ENCODE results near the gene MSRB1. TPM values are rescaled to one million over a fixed set of nuclear protein-coding genes. Genes with fewer than 3 reads are reported as not detected.

Gene MSRB1
- total and polyA plus RNA-seq, 10 donors: 31.1 to 114 (median 57.2) TPM

- H3K9me3 ChIP-seq: no peaks in the 10 kb centered on the region
- peaks cover 11 to 79% (median 37%) of the 10 kb centered on the region in 6 donors for H3K4me1 ChIP-seq
- no peak for TF ChIP-seq POLR2A (IDR thresholded peaks at IDR 0.05)
- no peak for TF ChIP-seq CTCF (IDR thresholded peaks at IDR 0.05 in 8 of 11, conservative IDR thresholded peaks at IDR 0.05 in 3 of 11)
- peak; percentile 59 to 88 (median 78) for TF ChIP-seq POLR2AphosphoS5 (IDR thresholded peaks at IDR 0.05)
- H3K27me3 ChIP-seq (replicated peaks in 1 of 7): peaks cover 0 to 4% (median 0%) of the 10 kb centered on the region in 7 donors
- WGBS, 5 donors: 63 to 84% (median 79%) methylated on average over 6 to 10 of the region's 10 CpGs
- H3K4me3 ChIP-seq: peak overlapping the region in 3 of 8 donors; percentile 21 to 85 (median 50)
- H3K27ac ChIP-seq: peak overlapping the region in 7 of 8 donors; percentile 45 to 94 (median 80)
- DNase-seq: no peak
- H3K36me3 ChIP-seq: peaks cover 0 to 61% (median 25%) of the 10 kb centered on the region in 6 donors
- intact Hi-C loops (cut with DNase I; ENCODE audit: low total_unique reads): no loop called here
Measured at GRCh38 chr16:1938316-1938715, 4.7 kb downstream of the MSRB1 start.

- peaks cover 6 to 81% (median 34%) of the 10 kb centered on the region in 6 donors for H3K4me1 ChIP-seq
- DNase-seq: no peak
- 93 to 96% (median 94%) methylated on average over 10 to 11 of the region's 11 CpGs for whole genome bisulfite sequencing, 5 donors
- H3K27ac ChIP-seq: peak overlapping the region in 5 of 8 donors; percentile 59 to 94 (median 84)
- H3K9me3 ChIP-seq: no peaks in the 10 kb centered on the region
- no peak for TF ChIP-seq POLR2A (IDR thresholded peaks at IDR 0.05)
- peak in 1 of 3 donors; percentile 54 for TF ChIP-seq POLR2AphosphoS5 (IDR thresholded peaks at IDR 0.05)
- TF ChIP-seq CTCF (IDR thresholded peaks at IDR 0.05 in 8 of 11, conservative IDR thresholded peaks at IDR 0.05 in 3 of 11): no peak
- H3K4me3 ChIP-seq: no peak overlapping the region
- H3K36me3 ChIP-seq: peaks cover 0 to 61% (median 25%) of the 10 kb centered on the region in 6 donors
- peaks cover 0 to 16% (median 0%) of the 10 kb centered on the region in 7 donors for H3K27me3 ChIP-seq (replicated peaks in 1 of 7)
- intact Hi-C loops (cut with DNase I; ENCODE audit: low total_unique reads): no loop called here
Measured at GRCh38 chr16:1936945-1937479, 6.0 kb downstream of the MSRB1 start.

GRCh38 chr16:1933097-1933661, 9.8 kb downstream of the MSRB1 start:
- intact Hi-C loops (cut with DNase I; ENCODE audit: low total_unique reads): no loop called here
- WGBS, 5 donors: 65 to 77% (median 68%) methylated on average over 20 to 23 of the region's 23 CpGs
- no peak for DNase-seq
- Histone ChIP-seq H3K9me3 (no peaks in the 10 kb centered on the region), H3K36me3 (peaks cover 0 to 29% (median 7%) of the 10 kb centered on the region in 6 donors), H3K4me3 (no peak overlapping the region), H3K27ac (peak overlapping the region in 3 of 8 donors; percentile 13 to 91 (median 17)), H3K4me1 (peaks cover 0 to 63% (median 22%) of the 10 kb centered on the region in 6 donors), H3K27me3 (replicated peaks in 1 of 7) (peaks cover 0 to 24% (median 0%) of the 10 kb centered on the region in 7 donors)
- TF ChIP-seq CTCF (IDR thresholded peaks at IDR 0.05 in 8 of 11, conservative IDR thresholded peaks at IDR 0.05 in 3 of 11) (no peak), POLR2AphosphoS5 (IDR thresholded peaks at IDR 0.05) (peak in 2 of 3 donors; percentile 25 to 76)

Data from spleen (tissue), 11 donors.